GM06990 (cell line): Measurements from ENCODE around the gene NUTM1.

Experiments
- DNase-seq: peaks from one replicate; pipeline ENCODE4 v3.0.0-alpha.2; 2011; ENCODE audit not compliant: insufficient read length; ENCODE audit errors: extremely low read depth
- H3K27me3 ChIP-seq: replicated peaks from 2 replicates; pipeline ENCODE4 v1.6.0; 2011; ENCODE audit warnings: low read length; ENCODE audit not compliant: control insufficient read depth, insufficient read depth
- H3K36me3 ChIP-seq: 2 replicates; pipeline ENCODE4 v1.5.1; 2011; ENCODE audit warnings: low read length; ENCODE audit not compliant: control insufficient read depth, insufficient read depth
- H3K4me3 ChIP-seq: replicated peaks from 2 replicates; pipeline ENCODE4 v1.5.1; 2011; ENCODE audit warnings: low read depth, mild to moderate bottlenecking, control low read depth, low read length
- CTCF ChIP-seq: IDR thresholded peaks from 2 replicates; pipeline ENCODE4 v1.5.1; 2011; ENCODE audit warnings: low read length, control low read depth, mild to moderate bottlenecking, inconsistent platforms; ENCODE audit not compliant: insufficient read depth, poor library complexity, severe bottlenecking

The NUTM1 gene

GRCh38 chr15:34327906-34328305 is 15.2 kb upstream of the NUTM1 start:
- no peaks in the 10 kb centered on the region for H3K27me3 ChIP-seq
- peak; percentile 69 for DNase-seq
- peak overlapping the region; percentile 44 for H3K4me3 ChIP-seq
- no peaks in the 10 kb centered on the region; the same call in 1 of the 2 replicates for H3K36me3 ChIP-seq
- TF ChIP-seq CTCF = no peak

- Histone ChIP-seq H3K36me3 (no peaks in the 10 kb centered on the region), H3K27me3 (no peaks in the 10 kb centered on the region), H3K4me3 (no peak overlapping the region; the same call in 1 of the 2 replicates)
- DNase-seq = no peak
- no peak for TF ChIP-seq CTCF
Observed at GRCh38 chr15:34329006-34329405, 14.1 kb upstream of the NUTM1 start.

DNA sequence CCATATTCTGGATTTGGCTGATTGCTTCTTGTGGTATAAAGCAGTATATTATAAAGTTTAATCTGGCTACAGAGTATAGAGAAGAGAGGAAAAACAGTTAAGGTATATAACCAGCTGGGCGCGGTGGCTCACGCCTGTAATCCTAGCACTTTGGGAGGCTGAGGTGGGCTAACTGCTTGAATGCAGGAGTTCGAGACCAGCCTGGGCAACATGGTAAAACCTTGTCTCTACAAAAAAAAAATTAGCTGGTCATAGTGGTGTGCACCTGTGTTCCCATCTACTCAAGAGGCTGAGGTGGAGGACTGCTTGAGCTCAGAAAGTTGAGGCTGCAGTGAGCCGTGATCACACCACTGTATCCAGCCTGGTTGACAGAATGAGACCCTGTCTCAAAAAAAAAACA is 12.8 kb upstream of the NUTM1 start:
- Histone ChIP-seq H3K4me3 (no peak overlapping the region), H3K27me3 (no peaks in the 10 kb centered on the region), H3K36me3 (no peaks in the 10 kb centered on the region)
- no peak for TF ChIP-seq CTCF
- DNase-seq = no peak

DNA sequence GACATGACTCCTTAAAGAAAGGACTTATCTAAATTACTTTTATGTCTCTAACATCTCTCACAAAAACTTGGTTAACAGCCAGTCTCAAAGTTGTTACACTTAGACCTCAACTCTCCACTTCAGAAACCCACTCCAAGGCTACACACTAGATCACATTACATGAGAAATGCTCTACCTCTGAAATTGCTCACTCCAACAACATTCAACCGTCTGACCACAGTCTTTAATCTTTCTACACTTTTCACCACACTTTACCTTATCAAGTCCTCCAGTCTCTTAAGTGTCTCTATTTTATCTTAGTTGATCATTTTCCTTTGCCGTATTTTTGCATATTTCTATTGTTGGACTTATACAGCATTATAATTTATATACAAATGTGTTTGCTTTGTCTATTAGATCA is 11.3 kb upstream of the NUTM1 start:
- Histone ChIP-seq H3K36me3 (no peaks in the 10 kb centered on the region), H3K27me3 (no peaks in the 10 kb centered on the region), H3K4me3 (no peak overlapping the region)
- TF ChIP-seq CTCF = no peak
- no peak for DNase-seq

- no peaks in the 10 kb centered on the region for H3K27me3 ChIP-seq
- no peaks in the 10 kb centered on the region for H3K36me3 ChIP-seq
- no peak overlapping the region for H3K4me3 ChIP-seq
- DNase-seq = no peak
- no peak for TF ChIP-seq CTCF
Observed at GRCh38 chr15:34332553-34333120, 10.5 kb upstream of the NUTM1 start.

- no peak for TF ChIP-seq CTCF
- H3K4me3 ChIP-seq = peak overlapping the region; percentile 95
- no peaks in the 10 kb centered on the region for H3K27me3 ChIP-seq
- DNase-seq = no peak
- H3K36me3 ChIP-seq = no peaks in the 10 kb centered on the region
Observed at GRCh38 chr15:34334672-34335071, 8.4 kb upstream of the NUTM1 start.
